Ovary (tissue), 9 donors: ENCODE measurements around the gene ARMH3. TPM values are rescaled to one million over a fixed set of nuclear protein-coding genes. Genes with fewer than 3 reads are reported as not detected.

Experiments used
- DNase-seq, 5 donors: peaks; one replicate each; pipeline ENCODE4 v3.0.0-alpha.2; 2019 to 2020
- H3K27ac ChIP-seq, 2 donors: fragments of 200-600 bp; one replicate each; pipeline versions ENCODE4 v1.5.1 to v1.8.0; 2019 to 2022
- H3K27me3 ChIP-seq: fragments of 200-600 bp; one replicate; pipeline ENCODE4 v1.8.0; 2022
- H3K36me3 ChIP-seq: fragments of 200-600 bp; sonication (generic); one replicate; pipeline ENCODE4 v1.5.1; 2019
- H3K4me1 ChIP-seq: one replicate; pipeline ENCODE4 v1.8.1; 2013; ENCODE audit warnings: mild to moderate bottlenecking, moderate library complexity; ENCODE audit not compliant: insufficient read depth
- H3K4me3 ChIP-seq: fragments of 200-600 bp; sonication (generic); one replicate; pipeline ENCODE4 v1.5.1; 2017
- H3K9me3 ChIP-seq, 2 donors: fragments of 200-600 bp in 1 of 2; sonication (generic) in 1 of 2; one replicate each; pipeline versions ENCODE4 v1.5.1 to v1.8.1; 2013 to 2019; ENCODE audit warnings: mild to moderate bottlenecking in 1 of 2, moderate library complexity in 1 of 2
- CTCF ChIP-seq, 3 donors: fragments of 450-650 bp in 2 of 3; fragments of 200-600 bp in 1 of 3; IDR thresholded peaks; one replicate each; pipeline versions ENCODE4 v1.5.1 to v1.8.0; 2016 to 2022; ENCODE audit warnings: antibody characterized with exemption in 3 of 3, mild to moderate bottlenecking in 1 of 3
- EP300 ChIP-seq: sonication (generic); formaldehyde crosslinking; IDR thresholded peaks from one replicate; pipeline ENCODE4 v1.6.1; 2017; ENCODE audit warnings: antibody characterized with exemption
- POLR2A ChIP-seq: fragments of 450-650 bp; IDR thresholded peaks from one replicate; pipeline ENCODE4 v1.6.1; 2017; ENCODE audit warnings: antibody characterized with exemption, mild to moderate bottlenecking, moderate library complexity
- WGBS, 3 donors: extraction: QIAGEN DNeasy Blood & Tissue Kit in 1 of 3; methylation state at CpG; one replicate each; pipeline versions ENCODE4 v1.1.5 to v1.1.7; 2013 to 2017; 5-methylcytosine and 5-hydroxymethylcytosine counted together
- intact Hi-C, 4 donors: fragments of 100-400 bp; cut with DNase I; formaldehyde crosslinking; loops; one replicate each; pipeline versions ENCODE4 v1.11.0 to v1.15.1; 2022 to 2023
- polyA plus RNA-seq, 2 donors: library from polyadenylated mRNA; stranded (reverse); fragments of 200-250 nt in 1 of 2; fragments of 350-450 nt in 1 of 2; fragmentation: Illumina TruSeq in 1 of 2; extraction: RNeasy Lipid Tissue Mini Kit (QIAGEN cat#74804) in 1 of 2; gene quantifications; one replicate each; pipeline ENCODE4 v1.2.3, GENCODE V29; 2013 to 2014
- total RNA-seq, 7 donors: library from RNA; depleted of rRNA in 2 of 7; stranded (reverse); fragments of >200 nt in 2 of 7; fragmentation: NEBNext Ultra II Directional in 3 of 7; extraction: Animal tissue kit (Norgen Biotek cat#: 25700) in 3 of 7; gene quantifications; one replicate each; pipeline versions ENCODE4 v1.1.0 to v1.2.4, GENCODE V29; 2016 to 2023
- donor health status: DM: no; HTN: no; CAD: no; lungs with moderate emphysema.
- donor health status: DM: no; HTN: no; CAD: no.
- donor health status: Bipolar disorder and iron deficiency.
- donor health status: DM: yes; HTN: yes; CAD: no.
- donor health status: DM: no; HTN: no; CAD: no.
- donor health status: DM: yes; HTN: yes; CAD: no.

The ARMH3 gene
- total and polyA plus RNA-seq, 9 donors = 9.1 to 24.2 (median 18.1) TPM

GRCh38 chr10:101894742-101895141, 161.2 kb downstream of the ARMH3 start:
- no peak for DNase-seq
- 91 to 94% (median 93%) methylated on average over 3 of the region's 3 CpGs for WGBS, 3 donors
- H3K27ac ChIP-seq = no peak overlapping the region
- H3K27me3 ChIP-seq = no peaks in the 10 kb centered on the region
- no peaks in the 10 kb centered on the region for H3K9me3 ChIP-seq
- no peak overlapping the region for H3K4me3 ChIP-seq
- peaks cover 1% of the 10 kb centered on the region for H3K4me1 ChIP-seq
- H3K36me3 ChIP-seq = no peaks in the 10 kb centered on the region
- no peak for TF ChIP-seq EP300
- TF ChIP-seq POLR2A = no peak
- TF ChIP-seq CTCF (IDR thresholded peaks at IDR 0.05) = no peak
- intact Hi-C loops = loop anchor here in 2 of 4 donors (5.0 to 10.0 kb wide), 2 partner anchors 118 to 120 kb away; no protein-coding TSS in a partner anchor

- H3K4me3 ChIP-seq = no peak overlapping the region
- no peak overlapping the region for H3K27ac ChIP-seq
- no peaks in the 10 kb centered on the region for H3K9me3 ChIP-seq
- H3K27me3 ChIP-seq = no peaks in the 10 kb centered on the region
- no peaks in the 10 kb centered on the region for H3K36me3 ChIP-seq
- no peak for TF ChIP-seq POLR2A
- TF ChIP-seq CTCF (IDR thresholded peaks at IDR 0.05) = no peak
- TF ChIP-seq EP300 = no peak
- WGBS, 3 donors = 86 to 93% (median 93%) methylated on average over 6 of the region's 6 CpGs
- intact Hi-C loops = loop anchor here in 2 of 4 donors (5.0 to 10.0 kb wide), 2 partner anchors 118 to 121 kb away; no protein-coding TSS in a partner anchor
- no peak for DNase-seq
- peaks cover 1% of the 10 kb centered on the region for H3K4me1 ChIP-seq
Measured at GRCh38 chr10:101894266-101894665, 161.7 kb downstream of the ARMH3 start.

- no peak for TF ChIP-seq POLR2A
- H3K27ac ChIP-seq = no peak overlapping the region
- 80 to 93% (median 89%) methylated on average over 1 of the region's 1 CpG for WGBS, 3 donors
- DNase-seq = no peak
- H3K27me3 ChIP-seq = no peaks in the 10 kb centered on the region
- intact Hi-C loops = loop anchor here in 2 of 4 donors (5.0 to 10.0 kb wide), 2 partner anchors 119 to 121 kb away; no protein-coding TSS in a partner anchor
- no peaks in the 10 kb centered on the region for H3K9me3 ChIP-seq
- no peaks in the 10 kb centered on the region for H3K36me3 ChIP-seq
- no peak overlapping the region for H3K4me3 ChIP-seq
- H3K4me1 ChIP-seq = peaks cover 1% of the 10 kb centered on the region
Measured at GRCh38 chr10:101893510-101894120, 162.4 kb downstream of the ARMH3 start.

- Histone ChIP-seq H3K27ac (no peak overlapping the region), H3K27me3 (no peaks in the 10 kb centered on the region), H3K4me1 (peaks cover 1% of the 10 kb centered on the region), H3K9me3 (no peaks in the 10 kb centered on the region), H3K36me3 (no peaks in the 10 kb centered on the region), H3K4me3 (no peak overlapping the region)
- DNase-seq = no peak
- WGBS, 3 donors = 74 to 77% (median 76%) methylated on average over 4 of the region's 4 CpGs
- intact Hi-C loops = loop anchor here in 2 of 4 donors (5.0 to 10.0 kb wide), 2 partner anchors 119 to 122 kb away; no protein-coding TSS in a partner anchor
- TF ChIP-seq EP300 = no peak
- TF ChIP-seq POLR2A = no peak
- TF ChIP-seq CTCF (IDR thresholded peaks at IDR 0.05) = no peak
Measured at GRCh38 chr10:101892782-101893391, 163.1 kb downstream of the ARMH3 start.
